Measurements from ENCODE around the gene HTR3D.

GRCh38 chr3:184052767-184053166, 21.2 kb downstream of the HTR3D start, which contains the start of gene HTR3C:
- no peak for TF ChIP-seq MAZ (IDR thresholded peaks at IDR 0.05; ENCODE audit: borderline replicate concordance, low read depth, low read length)
- TF ChIP-seq CTCF (conservative IDR thresholded peaks at IDR 0.05; ENCODE audit: low read depth, low read length): no peak
- TF ChIP-seq BHLHE40 (IDR thresholded peaks at IDR 0.05; ENCODE audit: low read depth, low read length): no peak
- TF ChIP-seq USF2 (IDR thresholded peaks at IDR 0.05; ENCODE audit: low read depth, low read length): no peak
- TF ChIP-seq RAD21 (IDR thresholded peaks at IDR 0.05; ENCODE audit: low read length): no peak
- no peak for TF ChIP-seq RCOR1 (IDR thresholded peaks at IDR 0.05; ENCODE audit: insufficient replicate concordance, low read length)
- TF ChIP-seq MXI1 (IDR thresholded peaks at IDR 0.05; ENCODE audit: borderline replicate concordance, low read depth, low read length): no peak
- no peak for TF ChIP-seq SMC3 (IDR thresholded peaks at IDR 0.05; ENCODE audit: low read depth, low read length)
- no peak for TF ChIP-seq MAFK (IDR thresholded peaks at IDR 0.05; ENCODE audit: low read depth, low read length)
- TF ChIP-seq POLR2A (IDR thresholded peaks at IDR 0.05; ENCODE audit: low read depth, low read length): no peak
